ENCODE measurements around the gene GLIS1. TPM values are rescaled to one million over a fixed set of nuclear protein-coding genes. Genes with fewer than 3 reads are reported as not detected.

Gene GLIS1
- polyA plus RNA-seq, 4 donors, result 2.1 to 3.6 (median 2.6) TPM

DNA sequence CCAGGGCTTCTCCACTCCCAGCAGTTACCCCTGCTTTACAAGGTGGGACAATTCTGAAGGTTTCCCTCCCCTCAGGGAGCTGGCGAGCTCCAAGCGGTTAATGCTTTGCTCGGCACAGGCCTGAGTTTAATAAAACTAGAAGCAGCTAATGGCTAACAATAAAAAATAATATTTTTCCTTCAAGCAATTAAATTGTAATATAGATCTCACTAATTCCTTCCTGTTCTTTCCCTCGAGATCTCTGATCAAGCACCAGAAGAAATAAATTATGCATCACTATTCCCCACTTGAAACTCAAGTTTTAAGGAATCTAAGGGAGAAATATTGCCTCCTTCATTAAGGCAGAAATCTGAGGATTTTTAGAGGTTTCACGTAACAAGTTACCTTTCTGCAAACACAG is 42.9 kb downstream of the GLIS1 start:
- DNase-seq (ENCODE audit: low read depth in 4 of 4, low spot score in 3 of 4), result no peak

DNA sequence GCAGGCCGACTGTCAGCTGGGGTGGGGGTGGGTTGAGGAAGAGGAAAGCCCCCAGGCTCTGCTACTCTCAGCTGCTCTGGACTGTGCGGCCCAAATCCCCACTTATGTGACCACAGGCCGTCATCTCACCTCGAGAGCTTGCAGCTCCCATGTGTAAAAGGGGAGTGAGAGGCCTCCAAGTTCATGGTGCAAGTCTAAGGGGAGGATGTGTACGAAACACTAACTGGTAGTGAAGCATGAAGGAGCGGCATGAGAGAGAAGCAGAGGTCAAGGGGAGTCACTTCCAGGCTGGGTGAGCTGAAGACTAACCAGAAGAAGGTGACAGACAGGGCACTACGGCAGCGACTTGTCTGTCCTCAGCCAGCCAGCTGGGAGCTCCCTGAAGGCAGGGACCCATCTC is 43.8 kb downstream of the GLIS1 start:
- DNase-seq (ENCODE audit: low read depth in 4 of 4, low spot score in 3 of 4), result no peak

DNA sequence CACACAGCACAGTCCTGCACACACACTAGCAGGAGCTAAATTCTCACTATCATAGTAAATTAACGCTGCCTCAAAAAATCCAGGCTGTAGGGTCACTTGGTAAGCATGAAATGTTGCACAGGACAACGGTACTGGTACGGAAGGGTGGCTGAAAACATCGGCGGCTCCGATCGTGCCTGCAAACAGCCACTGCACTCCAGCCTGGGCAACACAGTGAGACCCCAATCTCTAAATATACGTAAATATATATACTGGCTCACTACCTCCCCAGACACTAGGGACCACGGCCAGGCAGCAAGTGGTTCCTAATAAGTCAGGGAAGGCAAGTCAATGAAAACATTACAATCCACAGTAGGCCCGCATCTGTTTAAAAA is 44.3 kb downstream of the GLIS1 start:
- DNase-seq (ENCODE audit: low read depth in 4 of 4, low spot score in 3 of 4), result no peak

DNA sequence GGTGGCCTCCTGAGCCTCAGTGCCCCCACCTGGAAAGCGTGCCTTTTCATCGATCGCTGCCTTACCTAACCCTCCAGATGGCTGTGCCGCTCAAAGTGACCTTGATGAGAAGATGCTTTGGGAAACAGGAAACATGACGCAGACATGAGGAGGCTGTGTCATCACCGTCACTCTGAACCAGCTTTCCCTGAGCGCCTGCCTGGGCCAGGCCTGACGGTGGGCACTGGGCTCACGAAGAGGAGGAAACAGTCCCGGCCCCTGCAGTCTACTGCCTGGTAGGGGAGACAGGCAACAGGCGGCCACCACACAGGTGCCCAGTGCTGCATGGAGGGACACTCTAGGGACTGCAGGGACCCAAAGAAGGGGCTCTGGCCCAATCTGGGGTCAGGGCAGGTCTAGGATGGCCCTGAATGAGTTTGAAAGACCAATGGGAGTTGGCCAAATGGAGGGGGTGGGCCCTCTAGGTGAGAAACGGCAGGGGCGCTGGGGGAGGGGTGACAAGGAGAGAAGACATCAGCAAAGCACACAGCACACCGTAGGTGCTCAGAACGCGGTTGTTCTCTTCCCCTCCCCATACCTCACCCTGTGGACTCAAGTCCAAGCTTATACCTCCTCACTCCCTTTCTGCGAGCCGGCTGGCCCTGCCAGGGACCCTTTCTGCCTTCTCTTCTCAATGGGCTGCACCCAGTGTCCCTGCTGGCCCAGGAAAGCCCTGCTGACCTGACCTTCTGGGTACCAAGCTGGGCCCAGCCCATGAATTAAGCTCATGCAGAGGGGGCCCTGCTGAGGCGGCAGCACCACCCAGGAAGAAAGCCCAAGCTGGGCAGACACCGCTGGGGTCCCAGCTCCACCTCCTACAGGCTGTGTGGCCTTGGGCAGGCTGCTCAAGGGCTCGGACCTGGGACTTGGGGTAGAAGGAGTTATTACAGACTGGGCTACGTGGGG is 44.9 kb downstream of the GLIS1 start:
- DNase-seq (ENCODE audit: low read depth in 4 of 4, low spot score in 3 of 4), result no peak

DNA sequence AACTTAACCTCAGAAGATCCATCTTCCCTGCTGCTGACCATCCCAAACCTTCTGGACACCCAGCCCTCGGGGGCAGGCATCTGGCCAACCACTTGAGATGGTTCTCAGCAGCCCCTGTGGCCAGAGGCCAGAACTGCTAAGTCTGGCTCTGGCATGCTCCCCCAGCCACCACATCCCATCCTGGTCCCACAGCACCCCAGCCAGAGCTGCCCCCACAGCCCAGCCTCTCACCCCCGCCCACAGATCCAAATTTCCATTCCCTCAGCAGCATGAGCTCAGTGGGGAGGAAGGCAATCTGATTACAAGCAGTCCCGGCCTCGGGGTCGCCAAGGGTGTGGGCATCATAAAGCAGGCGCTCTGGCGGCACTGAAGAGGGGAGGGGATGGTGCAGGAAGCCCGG is 45.6 kb downstream of the GLIS1 start:
- DNase-seq (ENCODE audit: low read depth in 4 of 4, low spot score in 3 of 4), result no peak

DNA sequence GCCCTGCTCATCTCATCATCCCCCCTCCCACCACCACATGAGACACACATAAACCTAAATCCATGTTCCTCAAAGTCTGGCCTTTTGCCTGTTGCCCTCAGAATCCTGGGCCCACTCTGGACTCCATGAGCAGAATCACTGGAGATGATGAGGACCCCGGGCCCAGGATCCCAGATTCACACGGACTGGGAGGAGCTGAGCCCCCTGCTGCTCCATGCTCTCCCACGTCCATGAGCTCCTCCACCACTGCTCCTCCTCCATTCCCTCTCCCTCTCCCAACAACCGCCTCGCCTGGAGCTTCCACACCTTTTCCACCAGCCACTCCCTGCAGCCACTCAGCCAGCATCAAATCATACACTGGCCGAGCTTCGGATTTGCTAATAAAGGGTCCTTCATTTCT is 47.6 kb downstream of the GLIS1 start:
- no peak for DNase-seq (ENCODE audit: low read depth in 4 of 4, low spot score in 3 of 4)

DNA sequence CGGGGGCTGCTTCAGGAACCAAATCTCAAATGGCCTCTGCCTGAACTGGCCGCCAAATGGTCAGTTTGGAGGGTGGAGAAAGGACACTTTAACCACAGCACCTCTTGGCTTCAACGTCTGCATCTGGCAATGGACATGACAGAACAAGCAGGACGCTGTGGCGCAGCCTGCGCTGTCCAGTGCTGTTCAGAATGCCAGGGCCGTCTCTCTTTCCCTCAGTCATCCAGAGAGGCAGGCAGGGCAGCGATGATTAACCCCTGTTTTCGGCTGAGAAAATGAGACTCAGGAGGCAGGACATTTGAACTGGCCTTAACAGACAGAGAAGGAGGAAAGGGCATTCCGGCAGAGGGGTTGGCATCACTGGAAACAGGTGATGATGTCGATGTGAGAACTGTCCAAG is 48.6 kb downstream of the GLIS1 start:
- DNase-seq (ENCODE audit: low read depth in 4 of 4, low spot score in 3 of 4), result no peak

DNA sequence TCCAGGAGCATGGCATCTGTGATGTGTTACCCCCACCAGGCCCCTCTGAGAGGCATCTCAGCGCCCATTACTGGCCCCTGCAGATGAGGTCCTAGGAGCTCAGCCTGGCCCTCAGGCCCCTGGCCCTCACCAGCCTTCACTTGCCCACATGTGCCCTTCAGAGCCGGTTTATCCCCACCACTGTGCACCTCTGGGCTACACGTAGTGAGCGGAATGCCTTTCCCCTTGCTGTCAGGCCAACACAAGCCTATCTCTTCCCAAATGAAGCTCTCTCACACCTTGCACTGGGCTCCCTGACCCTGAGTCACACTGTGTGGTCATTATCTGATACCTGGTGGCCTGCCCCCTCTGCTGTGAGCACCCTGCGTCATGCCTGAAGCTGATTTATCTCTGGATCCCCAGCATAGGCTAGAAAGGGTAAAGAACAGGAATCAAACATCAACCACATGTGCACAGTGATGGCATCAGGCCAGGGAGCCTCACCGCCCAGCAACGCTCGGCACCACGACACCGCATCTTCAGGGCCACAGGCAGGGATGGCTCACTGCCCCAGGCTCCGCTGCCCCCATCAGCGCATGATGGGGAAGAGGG is 49.1 kb downstream of the GLIS1 start:
- DNase-seq (ENCODE audit: low read depth in 4 of 4, low spot score in 3 of 4), result no peak

DNA sequence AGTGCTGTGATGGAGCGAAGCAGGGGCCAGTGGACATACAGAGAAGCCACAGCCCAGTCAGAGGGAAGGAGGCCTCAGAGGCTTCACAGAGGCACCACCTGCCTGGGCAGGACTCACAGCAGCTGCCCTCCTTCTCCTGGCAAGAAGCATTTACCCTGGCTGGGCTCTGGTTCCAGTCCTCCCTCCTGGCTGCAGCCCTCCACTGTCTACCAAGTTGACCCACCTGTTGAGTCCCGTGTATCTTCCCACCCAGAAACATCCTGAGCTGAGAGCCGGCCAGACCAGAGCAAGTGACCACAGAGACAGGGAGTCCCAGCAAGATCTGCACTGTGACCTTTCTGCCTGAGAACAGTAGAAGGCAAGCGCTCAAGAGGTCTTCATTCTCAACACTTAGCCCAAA is 49.7 kb downstream of the GLIS1 start:
- no peak for DNase-seq (ENCODE audit: low read depth in 4 of 4, low spot score in 3 of 4)

DNA sequence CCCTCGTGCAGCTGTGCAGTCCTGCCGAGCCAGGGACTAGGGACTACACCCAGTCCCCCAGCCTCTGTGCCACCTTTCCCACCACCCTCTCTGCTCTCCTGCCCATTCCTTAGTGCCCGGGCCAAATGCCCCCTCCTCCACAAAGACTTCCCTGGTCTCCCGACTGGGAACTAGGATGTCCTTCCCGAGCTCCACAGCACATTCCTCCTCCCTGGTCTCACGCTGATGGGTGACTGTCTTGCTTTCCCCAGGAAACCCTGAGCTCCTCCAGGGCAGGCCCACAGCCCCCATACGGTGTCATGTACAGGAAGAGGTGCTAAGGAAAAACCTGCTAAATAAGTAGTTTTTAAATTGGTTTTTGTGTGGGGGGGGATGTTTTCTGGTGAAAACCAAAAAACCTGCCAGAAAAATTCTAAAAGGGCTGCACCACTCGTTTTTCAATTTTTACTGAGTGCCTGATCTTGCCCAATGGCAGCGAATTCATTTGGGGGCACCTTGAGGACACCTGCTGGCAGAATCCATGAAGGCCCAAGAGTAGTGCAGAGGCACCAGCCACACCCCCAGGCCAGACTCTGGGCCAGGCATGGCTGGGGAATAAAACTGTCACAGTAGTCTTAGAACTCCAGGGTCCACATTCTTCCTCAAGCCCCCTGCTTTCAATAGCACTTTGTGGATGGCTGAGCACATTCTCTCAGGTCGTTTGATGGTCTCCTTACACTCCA is 50.4 kb downstream of the GLIS1 start:
- no peak for DNase-seq (ENCODE audit: low read depth in 4 of 4, low spot score in 3 of 4)

DNA sequence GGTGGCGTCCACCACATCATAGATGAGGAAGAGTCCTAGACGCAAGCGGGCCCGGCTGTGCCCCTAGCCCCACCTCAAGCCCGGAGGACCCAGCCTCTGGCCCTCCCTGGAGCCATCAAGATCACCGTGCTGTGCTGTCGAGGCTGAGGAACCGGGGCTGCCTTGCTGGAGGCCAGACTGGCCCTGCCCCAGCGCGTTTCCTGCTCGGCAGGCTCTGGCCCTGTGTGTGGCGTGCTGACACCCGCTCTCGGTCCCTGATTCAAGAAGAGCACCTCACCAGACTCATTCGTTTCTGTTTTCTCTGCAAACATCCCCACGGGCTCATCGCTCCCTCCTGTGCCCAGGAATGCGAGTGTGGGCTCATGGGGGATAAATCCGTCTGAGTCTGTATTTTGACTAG is 51.1 kb downstream of the GLIS1 start:
- no peak for DNase-seq (ENCODE audit: low read depth in 4 of 4, low spot score in 3 of 4)

DNA sequence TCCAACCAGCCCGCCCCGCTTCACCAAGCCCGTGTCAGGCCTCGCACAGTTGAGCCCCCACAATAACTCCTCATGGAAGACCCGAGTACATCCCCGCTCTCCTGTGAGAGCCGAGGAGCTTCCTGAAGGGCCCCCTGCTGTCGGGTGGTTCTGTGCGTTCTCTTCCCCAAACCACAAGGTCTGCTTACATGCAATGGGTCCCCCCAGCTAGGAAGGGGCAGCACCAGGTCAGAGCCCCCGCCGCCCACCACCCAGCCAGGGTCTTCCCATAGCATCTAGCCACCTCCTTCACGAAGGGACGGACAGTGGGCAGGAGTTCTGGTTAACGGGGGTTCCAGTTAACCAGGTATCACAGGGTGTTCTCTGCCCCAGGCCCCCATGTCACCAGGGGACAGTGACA is 51.5 kb downstream of the GLIS1 start:
- no peak for DNase-seq (ENCODE audit: low read depth in 4 of 4, low spot score in 3 of 4)

DNA sequence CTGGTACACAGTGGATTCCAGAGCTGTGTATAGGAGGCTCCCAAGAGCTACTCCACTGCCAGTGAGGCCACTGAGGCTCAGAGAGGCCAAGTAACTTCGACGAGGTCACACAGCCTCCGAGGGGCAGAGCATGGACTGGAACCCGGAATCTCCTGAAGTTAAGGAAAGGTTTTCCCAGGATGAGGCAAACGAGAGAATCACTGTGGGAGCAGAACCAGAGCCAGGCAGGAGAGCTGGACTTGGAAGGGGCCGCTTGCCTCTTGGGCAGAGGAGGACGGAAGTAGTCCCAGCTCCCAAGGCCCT is 52.0 kb downstream of the GLIS1 start:
- DNase-seq (ENCODE audit: low read depth in 4 of 4, low spot score in 3 of 4), result no peak

DNA sequence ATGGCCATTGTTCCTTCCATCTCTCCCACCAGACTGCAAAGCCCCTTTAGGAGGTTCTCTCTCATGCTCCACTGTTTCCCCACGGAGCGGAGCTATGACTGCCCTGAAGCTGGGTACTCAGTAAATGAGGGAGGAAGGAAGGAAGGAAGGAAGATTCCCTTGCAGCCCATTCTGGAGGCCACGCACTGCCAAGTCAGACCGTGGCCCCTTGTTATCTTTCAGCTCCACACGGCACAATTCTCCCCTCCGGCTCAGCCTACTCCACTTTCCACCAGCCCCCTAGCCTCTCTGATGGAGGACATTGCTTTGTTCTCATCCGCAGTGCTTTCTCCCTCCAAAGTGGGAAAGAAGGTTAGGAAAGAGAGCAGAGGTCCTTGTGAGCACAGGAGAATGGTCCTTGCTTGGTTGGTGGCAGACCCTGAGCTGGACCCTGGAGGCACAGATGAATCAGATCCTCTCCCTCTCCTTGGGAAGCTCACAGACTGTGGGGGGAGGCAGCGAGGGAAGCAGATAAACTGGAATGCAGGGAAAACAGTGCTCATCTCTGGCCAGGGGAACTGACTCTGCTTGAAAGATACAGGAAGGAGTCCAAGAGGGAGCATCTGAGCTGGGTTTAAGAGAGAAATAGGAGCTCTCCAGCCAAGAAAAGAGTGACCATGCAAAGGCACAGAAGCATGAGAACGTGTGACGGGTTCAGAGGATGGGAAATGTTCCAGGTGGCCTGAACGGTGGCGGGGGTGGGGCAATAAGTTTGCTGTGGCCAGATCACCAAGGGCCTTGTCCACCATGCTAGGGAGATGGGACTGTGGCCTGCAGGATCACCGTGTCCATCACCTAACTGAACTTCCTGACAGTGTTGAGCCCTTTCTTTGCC is 52.6 kb downstream of the GLIS1 start:
- no peak for DNase-seq (ENCODE audit: low read depth in 4 of 4, low spot score in 3 of 4)

DNA sequence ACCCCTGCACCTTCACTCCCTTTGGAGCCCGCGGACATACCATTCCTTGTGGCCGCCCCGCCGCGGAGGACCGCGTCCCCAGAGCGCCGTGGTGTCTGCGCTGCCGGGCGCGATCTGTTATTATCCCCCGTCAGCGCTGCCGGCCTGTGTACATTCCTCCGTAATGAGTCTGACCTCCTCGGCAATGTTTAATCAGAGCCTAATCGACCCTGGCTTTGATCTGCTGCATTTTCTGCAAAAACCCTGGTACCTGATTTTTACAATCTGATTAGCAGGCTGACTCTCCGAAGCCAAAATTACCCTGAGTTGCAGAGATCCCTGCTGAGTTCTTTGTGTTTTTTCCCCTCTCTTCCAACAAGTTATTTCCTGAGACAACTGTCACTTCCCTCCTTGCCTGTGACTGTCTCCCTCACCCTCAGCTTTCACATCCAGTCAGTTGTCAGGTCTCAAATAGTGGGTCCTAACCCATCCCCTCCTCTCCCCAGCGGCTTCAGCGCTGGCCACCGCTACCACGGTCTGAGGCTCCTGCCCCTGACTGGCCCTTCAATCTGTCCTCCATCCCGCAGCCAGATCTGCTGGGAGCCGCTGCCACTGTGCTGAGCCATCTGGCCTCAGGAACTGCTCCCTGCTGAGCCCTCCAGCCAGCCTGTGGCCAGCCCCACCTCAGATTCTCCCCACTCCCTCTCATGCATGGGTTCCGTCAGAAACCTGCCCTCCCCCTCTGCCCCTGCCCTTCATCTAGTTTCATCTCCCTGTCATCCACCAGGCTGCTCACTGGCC is 53.5 kb downstream of the GLIS1 start:
- DNase-seq (ENCODE audit: low read depth in 4 of 4, low spot score in 3 of 4), result no peak

DNA sequence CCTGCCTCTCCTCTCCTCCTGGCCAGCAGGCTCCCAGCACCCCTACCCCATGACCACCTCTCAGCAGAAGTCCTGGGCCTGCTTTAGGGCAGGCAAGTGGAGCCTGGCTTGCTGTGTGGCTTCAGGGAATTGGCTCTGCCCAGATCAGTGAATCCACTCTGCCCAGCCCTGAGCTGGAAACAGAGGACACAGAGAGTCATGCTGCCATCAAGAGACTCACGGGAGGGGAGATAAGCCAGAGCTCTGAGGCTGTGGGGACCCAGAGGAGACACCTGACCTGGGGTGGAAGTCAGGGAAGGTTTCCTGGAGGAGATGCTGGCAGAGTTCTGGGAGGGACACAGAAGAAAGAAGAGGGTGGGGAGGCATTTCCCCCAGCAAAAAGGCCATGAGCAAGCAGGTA is 54.2 kb downstream of the GLIS1 start:
- no peak for DNase-seq (ENCODE audit: low read depth in 4 of 4, low spot score in 3 of 4)

DNA sequence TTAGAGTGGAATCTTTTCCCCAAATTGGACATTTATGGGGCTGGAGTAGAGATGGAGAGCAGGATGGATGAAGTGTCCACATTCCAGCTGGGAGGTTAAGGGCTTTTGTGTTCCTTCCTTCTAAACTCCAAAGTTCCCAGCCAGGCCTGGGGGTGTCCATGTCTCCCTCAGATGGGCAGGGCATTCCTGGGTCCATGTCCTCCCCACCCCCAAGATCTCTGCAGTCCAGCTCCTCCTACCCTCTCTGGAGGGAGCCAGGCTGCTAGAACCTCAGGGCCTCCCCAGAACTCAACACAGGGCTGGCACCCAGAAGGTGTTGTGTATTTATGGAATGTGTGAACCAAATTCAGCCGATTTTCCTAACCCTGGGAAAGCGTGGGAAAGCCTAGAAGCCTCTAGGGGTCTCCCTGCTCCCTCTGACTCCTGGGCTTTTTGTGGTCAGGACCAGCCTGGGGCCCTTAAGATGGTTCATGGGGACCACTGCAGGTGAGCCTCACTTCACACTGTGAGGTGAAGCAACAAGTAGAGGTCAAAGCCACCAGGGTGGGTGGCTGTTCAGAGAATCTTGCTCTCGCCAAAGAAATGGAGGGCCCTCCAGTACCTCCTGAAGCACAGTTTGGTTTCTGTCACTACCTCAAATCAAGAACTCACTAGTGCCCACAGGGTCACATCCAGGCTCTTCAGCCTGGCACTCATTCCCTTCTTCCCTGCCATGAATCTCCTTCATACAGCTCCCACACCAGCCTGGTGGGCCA is 54.8 kb downstream of the GLIS1 start:
- no peak for DNase-seq (ENCODE audit: low read depth in 4 of 4, low spot score in 3 of 4)

DNA sequence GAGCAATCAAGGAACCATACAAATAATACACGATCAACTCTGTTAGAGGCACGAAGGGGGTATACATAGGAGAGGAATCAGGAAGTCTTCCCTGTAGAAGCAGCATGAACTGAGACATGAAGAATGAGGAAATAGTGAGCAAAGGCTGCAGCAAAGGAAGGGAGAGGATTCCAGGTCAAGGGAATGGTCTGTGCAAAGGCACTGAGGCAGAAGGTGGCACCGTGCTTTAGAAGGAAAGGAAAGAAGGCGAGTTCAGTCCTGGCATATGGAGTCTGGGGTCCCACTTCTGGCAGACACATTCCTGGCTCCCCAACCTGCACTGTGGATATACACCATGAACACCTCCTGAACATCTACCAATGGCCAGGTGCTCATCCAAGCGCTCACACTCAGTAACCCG is 56.1 kb downstream of the GLIS1 start:
- DNase-seq (ENCODE audit: low read depth in 4 of 4, low spot score in 3 of 4), result no peak

DNA sequence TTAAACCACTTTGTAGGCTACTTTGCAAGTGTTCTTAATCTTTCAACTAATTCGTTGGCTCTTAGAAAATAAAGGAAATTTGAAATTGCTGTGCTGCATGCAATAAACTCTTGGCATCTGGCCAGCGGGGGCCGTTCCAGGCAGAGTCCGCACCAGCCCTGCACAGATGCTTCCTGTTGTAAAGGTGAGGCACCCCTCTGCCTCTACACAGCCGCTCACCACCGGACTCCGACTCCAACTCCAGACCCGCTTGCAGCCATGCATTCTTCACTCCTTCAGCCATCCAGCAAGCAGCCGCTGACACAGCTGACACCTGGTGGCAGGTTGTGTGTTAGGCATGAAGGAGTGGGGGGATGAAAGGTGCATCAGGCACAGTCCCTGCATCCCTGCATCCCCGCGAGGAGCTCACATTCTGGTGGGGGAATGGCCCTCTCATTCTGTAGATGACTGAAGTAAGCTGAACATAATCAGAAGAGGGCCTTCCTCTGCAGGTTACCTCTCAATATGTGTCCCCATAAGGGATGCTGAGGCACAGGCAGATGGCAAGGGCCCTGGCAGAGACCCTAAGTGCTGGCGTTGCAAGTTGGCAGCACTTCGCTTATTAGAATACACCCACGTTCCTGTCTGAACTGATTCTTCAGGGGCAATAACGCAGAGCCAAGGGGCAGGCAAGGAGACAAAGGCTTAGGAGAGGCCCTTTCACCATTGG is 56.8 kb downstream of the GLIS1 start:
- DNase-seq (ENCODE audit: low read depth in 4 of 4, low spot score in 3 of 4), result peak in 1 of 4 donors; percentile 55

Data from right renal pelvis (tissue), 4 donors.